NCI-H2196 (cell line): Measurements from ENCODE around the gene GREM1.

Source experiments
- DNase-seq: peaks from one replicate; lab custom pipeline; 2025; ENCODE audit not compliant: unreplicated experiment; lab: John Stamatoyannopoulos, UW

GREM1 gene

GRCh38 chr15:32717426-32718226 is at the start of gene GREM1:
Gene GREM1, plus strand, starts transcription at chr15:32718004. Its CDS starts 12,687 bp downstream, at chr15:32730691.
- no peak for DNase-seq

- DNase-seq: no peak
Observed at GRCh38 chr15:32668942-32669341, 48.9 kb upstream of the GREM1 start.

DNA sequence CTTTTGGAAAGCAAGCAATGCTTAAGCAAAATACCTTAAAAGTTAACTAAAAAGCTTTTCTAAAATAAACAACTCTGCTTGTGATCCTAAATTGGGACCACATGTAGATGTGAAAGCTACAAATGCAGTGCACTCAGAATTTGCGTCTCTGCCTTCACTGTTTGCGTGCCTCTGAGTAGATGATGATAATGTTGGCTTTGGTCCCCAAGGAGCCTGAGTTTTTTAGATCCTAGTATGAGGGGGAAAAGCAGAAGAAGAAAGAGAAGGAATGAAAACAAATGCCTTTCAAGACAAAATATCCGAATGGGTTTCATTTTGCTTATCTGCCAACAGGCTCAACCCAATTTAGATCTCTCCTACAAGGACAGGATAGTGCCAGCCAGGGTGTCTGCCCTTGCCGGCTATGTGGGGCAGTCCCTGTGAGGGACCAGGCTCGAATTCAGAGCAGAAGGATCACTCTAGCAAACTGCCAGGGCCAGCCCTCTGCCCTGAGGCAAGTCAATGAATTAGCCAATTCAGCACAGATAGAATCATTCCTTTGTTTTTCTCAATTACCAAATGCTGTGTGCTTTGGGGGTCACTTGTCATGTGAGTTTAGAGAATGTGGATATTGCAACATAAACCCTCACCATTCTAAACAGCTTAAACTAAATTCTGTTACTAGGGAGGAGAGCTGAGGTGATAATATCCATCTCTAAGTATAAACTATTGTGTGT is 47.8 kb upstream of the GREM1 start:
- DNase-seq: peak; percentile 5

- no peak for DNase-seq
Observed at GRCh38 chr15:32670623-32671022, 47.2 kb upstream of the GREM1 start.

DNA sequence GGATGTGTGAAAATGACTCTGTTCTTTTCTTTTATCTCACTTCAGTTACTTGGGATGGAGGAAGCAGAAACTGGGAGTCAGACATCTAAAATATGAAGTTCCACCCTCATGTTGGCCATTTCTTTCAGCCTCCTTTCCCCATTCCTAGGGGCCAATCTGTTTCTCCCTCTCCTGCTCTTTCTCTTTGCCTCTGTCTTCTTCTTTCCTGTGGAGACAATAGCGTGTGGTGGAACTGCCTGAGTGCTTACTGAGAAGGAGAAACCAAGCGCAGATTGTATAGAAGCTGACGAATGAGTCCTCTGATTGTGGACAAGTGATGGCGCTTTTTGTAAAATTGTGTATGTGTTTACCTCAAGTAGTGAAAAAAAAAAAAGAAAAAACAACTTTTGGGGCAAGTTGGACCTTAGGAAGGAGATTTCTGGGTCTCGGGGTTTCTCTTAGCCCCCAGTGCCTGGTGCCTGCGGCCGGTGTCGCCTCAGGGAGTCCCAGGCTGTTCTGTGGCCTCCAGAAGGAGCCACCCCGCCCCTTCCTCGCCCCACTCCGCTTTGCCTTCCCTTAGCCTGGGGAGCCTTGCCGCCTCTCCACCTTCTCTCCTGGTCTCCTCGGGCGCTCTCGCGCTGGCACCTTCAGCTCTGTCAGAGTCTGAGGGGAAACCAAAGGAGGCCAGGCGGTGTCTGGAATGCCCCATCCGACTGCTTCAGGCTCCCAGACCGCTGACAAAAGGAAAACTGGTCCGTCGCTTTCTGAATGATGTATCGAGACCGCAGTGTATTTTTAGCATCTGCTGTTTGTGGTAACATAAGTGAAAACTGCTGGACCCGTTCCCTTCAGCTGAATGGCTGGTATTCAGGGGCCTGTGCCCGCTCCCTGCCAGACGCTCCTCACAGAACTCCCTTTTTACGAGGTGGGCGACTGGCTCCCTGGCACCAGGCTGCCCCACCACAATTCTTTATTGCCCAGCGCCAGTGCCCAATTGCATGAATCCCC is 46.2 kb upstream of the GREM1 start:
- DNase-seq: no peak

- DNase-seq: no peak
Observed at GRCh38 chr15:32674681-32675080, 43.1 kb upstream of the GREM1 start.

- DNase-seq: no peak
Observed at GRCh38 chr15:32675466-32675865, 42.3 kb upstream of the GREM1 start.

GRCh38 chr15:32676169-32676568 is 41.6 kb upstream of the GREM1 start:
- DNase-seq: peak; percentile 2

DNA sequence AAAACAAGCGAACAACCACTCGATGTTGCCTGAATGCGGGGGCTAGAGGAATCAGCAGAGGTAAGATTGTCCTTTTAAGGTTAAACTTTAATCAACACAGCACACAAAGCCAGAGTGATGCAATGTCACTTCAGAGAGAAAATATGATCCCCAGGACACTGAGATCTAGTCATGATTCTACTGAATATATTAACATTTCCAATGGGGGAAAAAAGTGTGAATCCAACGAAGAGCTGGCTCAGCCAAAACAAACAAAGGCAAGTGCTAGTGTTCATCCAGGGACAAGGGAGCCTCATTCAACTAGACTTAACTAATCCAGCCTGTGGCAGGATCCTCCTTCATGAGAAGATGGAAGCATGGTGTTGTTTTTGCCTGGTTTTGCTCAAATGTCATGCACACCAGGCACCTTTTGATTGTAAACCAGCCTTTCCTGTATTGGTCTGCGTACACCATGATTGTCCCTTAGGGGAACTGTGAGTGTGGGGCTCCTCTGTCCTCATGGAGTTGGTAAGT is 40.5 kb upstream of the GREM1 start:
- DNase-seq: peak; percentile 85

DNA sequence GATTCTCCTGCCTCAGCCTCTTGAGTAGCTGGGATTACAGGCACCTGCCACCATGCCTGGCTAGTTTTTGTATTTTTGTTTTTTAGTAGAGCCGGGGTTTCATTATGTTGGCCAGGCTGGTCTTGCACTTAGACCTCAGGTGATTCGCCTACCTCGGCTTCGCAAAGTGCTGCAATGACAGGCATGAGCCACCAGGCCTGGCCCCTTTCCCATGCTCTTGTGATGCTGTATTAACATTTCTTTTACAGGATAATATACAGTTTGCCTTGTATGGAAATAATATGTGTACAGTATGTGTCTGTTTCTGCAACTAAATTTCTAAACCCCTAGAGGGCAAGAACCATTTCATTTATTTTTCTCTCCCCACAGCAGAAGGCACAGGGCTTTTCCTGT is 38.5 kb upstream of the GREM1 start:
- no peak for DNase-seq

- DNase-seq: no peak
Observed at GRCh38 chr15:32682569-32682968, 35.2 kb upstream of the GREM1 start.

DNA sequence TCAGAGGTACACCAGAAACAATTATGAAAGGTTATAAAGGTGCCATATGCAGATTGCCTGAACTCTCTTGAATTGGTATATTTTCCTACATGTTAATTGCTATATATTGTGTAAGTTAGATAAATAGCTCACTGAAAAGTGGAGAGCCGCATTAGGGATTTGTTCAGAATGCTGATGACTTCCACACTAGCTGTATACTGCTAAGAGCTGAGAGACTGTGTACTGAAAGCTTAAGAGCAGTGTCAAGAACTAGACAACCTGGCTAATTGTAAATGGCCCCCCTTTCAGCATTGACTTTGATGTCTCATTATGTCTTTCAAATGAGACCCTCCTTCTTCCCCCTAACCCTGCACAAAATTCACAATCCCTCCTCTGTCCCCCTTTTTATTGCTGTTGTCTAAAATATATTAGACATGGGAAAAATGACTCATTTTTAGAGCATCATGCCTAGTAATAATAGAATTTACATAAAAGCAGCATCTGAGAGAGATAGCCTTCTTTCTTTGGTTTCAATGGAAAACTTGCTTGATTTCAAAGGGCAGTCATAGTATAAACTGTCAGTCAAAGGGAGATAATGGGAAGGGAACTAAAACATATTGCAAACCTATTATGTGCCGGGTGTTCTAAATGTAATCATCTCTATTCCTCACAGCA is 34.7 kb upstream of the GREM1 start:
- no peak for DNase-seq

DNA sequence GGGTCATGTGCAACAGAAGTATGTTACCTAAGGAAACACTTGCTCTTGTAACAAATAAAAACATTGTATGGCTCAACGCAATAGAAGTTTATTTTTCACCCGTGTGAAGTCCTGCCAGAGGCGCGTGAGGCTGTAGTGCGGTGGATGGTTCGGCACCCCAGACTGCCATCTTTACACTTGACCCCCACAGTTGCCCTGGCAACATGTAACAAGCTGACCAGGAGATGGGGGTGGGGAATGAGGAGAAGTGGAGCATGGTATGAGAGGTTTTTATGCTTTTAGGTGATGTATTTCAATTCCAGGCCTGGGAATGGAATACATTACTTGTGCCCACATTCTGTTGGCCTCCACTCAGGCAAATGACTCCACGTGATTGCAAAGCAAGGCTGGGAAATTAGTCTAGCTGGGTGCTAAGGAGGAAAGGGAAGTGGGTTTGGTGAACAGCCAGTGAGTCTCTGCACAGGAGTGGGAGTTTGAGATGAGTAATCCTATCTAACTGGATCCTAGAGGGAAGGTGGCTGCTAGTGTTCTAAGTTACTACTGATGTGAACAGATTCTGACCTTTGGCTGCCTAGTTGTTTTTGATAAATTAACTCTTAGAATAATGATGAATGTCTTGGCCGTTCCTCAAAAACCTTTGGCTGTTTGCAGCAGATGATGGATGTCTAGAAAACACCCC is 33.8 kb upstream of the GREM1 start:
- DNase-seq: no peak

DNA sequence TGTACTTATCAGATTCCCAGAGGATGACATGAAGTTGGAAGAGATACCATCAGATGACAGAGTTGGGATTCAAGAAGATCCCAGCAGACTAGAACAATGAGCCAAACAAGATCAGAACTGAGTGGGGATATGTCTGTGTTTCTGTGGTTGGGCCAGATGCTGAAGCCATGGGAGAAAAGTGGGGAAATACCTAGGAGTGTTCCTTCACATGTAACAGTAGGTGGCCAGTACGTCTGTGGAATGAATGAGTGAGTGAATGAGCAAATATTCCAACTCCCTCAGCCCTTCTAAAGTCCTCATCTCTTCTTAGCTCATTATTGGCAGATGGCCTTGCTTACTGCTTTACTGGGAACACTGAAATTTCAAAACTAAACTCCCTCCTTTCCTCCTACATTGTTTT is 32.2 kb upstream of the GREM1 start:
- no peak for DNase-seq

DNA sequence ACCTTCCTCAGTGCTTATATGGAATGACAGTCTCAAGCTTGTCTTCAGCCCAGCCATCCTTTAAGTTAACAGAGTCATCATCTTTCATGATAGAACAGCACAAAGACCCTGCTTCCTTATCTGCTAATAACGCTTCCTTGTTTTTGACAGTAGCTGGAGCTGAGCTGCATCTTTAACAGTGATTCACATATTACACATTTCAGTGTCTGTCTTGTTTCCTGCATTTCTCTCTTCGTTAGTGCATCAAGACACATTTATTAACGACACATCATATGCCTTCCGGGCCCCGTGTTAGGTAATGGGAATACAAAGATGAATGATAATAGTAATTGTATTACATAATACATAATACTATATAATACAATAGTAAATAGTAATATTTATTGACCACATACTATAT is 30.2 kb upstream of the GREM1 start:
- no peak for DNase-seq

- DNase-seq: peak; percentile 21
Observed at GRCh38 chr15:32688151-32688639, 29.6 kb upstream of the GREM1 start.

DNA sequence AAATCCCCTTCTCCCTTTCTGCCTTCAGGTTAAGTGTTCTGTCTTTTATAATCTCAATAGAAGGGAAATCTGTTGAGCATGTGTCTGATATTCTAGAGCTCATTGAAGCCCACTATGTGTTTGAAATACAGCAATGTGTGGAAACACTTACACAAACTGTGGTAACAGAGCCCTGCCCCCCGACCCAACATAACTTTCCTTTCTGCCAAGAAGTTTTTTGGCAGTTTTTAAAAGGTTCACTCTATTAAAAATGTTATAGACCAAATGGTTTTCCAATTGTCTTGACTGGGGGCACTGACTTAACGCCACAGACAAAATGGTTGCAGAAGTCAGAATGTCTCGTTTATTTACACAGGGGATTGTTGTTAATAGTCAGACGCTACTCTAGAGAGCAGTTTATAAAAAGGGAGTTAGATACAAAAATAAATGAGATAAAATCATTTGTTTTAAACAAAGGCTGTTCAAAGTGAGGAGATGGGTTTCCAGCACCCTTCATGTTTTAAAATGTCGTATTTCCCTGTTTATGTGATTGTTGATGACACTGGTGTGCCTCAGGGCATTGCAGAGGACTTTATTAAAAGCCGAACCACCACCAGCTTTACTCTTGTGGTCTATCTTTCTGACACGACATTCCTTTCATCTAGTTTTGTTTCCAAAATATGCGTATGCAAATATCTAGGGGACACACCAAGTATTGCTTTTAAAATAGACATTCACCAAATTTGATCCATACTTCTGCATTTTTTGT is 26.7 kb upstream of the GREM1 start:
- no peak for DNase-seq

DNA sequence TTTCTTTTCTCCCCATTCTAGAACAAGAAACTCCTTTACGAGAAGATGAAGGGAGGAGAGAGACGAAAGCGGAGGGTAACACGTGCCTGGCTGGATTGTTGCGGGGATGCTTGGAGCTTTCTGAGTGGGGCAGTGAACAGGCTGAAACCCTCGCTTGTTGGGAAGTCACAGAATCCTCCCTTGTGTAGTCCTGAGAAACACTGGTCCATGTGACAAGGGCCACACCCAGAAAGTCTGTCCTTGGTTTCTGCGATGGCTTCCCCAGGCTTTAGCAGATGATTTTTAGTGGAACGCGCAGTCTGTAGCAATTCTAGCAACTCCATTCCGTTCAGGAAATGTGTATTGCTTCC is 26.1 kb upstream of the GREM1 start:
- DNase-seq: no peak

GRCh38 chr15:32692286-32692685 is 25.5 kb upstream of the GREM1 start:
- DNase-seq: no peak
